ENCODE results near the gene LPAR1.
A peak's percentile ranks its signal among the peaks of the same experiment; 100 is the strongest.

The LPAR1 gene

DNA sequence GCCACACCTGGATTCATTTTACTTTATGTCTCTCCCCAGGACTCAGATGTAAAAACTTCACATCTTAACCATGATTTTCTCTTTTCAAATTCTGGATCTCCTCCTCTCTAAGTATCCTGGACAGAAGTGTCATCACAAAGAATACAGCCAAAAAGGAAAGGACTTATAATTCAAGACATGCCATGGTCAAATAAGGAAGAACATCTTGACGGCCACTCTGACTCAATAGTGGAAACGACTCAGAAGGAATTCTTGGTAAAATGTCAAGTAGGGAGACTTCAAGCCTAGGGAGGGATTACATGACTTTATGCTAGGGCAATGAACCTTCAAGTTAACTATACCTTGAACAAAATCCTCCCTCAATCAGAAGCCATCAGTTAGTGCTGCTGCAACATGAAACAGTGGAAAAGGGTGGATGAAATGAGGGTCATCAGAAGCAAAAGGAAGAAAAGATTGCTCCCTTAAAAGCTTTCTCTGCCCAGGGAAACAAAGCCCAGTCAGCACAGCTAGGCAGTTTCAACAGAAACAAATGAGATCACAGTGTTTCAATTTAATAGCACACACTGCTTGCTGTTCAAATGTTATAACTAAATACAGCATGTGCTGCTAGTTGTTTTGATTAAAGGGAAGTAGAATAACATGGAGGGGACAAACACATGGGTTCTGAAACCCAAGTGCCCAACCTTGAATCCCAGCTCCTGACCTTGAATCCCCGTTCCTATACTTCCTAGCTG lies 101.4 kb downstream of the LPAR1 start:
- intact Hi-C loops (cut with DNase I) = no loop called here
- no peak for DNase-seq

DNA sequence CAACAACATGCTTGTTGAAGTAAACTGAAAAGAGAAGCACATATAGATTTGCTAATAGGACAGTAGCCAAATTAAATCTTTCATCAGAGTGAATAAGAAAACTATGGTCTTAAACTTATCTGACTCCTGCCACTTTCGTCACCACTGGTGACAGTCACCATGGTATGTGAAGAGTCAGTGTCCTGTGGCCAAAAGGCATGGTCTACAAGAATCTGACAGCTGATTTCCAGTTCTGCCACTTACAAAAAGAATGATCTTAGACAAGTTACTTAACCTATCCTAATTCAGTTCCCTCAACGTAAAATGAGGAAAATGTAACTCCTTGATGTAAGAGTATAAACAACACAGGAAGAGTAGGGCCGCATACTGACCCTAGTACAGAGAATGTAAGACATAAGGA lies 102.0 kb downstream of the LPAR1 start:
- DNase-seq = no peak
- intact Hi-C loops (cut with DNase I) = no loop called here

GRCh38 chr9:110935829-110936228 lies 102.4 kb downstream of the LPAR1 start:
- intact Hi-C loops (cut with DNase I) = no loop called here
- no peak for DNase-seq

DNA sequence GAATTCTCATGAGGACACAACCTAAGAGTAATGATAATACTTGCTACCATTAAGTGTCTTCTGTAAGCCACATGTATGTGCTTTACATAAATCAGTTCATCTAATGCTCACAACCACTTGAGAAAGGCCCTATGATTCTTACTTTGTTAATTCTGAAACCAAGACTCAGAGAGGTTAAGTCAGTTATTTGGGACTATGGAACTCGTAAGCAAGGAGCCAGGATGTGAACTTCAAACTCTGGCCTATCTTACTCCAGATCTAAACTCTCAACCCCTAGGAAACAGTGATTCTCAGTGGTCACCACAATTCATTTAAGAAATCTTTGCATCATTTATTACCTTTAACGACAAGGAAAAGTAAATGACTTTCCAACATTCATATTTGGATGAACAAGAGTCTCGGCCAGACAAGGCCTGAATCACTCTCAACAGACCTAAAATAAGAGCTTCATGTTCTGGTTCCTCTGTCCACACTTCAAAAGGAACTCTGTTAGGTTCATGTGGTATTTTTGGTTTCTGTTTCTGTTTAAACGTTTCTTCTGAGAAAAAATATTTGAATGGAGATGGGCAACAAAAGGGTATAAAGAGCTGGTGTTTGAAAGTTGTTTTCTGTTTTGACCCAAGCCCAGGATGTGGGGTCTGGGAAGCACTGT lies 104.8 kb downstream of the LPAR1 start:
- no peak for DNase-seq
- intact Hi-C loops (cut with DNase I) = no loop called here

DNA sequence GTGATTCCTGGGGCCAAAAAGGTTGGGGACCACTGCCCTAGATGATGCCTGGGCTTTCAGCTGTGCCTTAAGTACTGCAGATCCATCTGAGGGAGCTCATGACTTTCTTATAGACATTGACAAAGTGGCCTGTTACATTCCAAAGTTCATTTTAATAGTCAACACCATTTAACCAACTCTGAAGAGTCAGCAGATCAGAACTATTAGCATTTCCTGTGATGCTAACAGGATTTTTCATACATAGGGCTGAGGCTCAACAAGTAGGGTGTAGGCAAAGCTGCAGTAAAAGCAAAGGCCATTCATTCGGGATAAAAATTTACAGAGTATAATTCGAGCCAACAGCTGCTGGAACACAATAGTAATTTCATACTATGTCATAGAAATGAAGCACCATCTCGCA lies 105.4 kb downstream of the LPAR1 start:
- intact Hi-C loops (cut with DNase I) = no loop called here
- no peak for DNase-seq

- DNase-seq = no peak
- intact Hi-C loops (cut with DNase I) = no loop called here
Observed at GRCh38 chr9:110928599-110928998, 109.7 kb downstream of the LPAR1 start.

GRCh38 chr9:110926828-110927487 lies 111.3 kb downstream of the LPAR1 start:
- DNase-seq = no peak
- intact Hi-C loops (cut with DNase I) = no loop called here

DNA sequence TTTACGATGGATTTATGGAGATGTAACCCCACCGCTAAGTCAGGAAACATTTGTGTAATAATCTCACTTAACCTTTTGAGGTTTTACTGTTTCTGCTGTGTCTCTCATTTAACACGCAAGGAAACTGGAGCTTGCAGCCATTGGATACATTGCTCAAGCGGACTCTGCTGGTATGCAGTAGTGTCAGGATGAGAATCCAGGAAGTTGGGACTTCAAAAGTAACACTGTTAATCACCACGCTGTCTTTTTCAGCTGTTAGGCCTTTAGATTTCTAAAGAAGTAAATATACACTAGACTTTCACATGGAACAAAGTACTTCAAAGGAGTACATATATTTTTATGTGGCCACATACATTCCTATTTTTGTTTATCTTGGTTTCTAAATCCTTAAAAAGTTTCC lies 114.7 kb downstream of the LPAR1 start:
- intact Hi-C loops (cut with DNase I) = no loop called here
- no peak for DNase-seq

- intact Hi-C loops (cut with DNase I) = no loop called here
- DNase-seq = no peak
Observed at GRCh38 chr9:110922145-110922544, 116.1 kb downstream of the LPAR1 start.

DNA sequence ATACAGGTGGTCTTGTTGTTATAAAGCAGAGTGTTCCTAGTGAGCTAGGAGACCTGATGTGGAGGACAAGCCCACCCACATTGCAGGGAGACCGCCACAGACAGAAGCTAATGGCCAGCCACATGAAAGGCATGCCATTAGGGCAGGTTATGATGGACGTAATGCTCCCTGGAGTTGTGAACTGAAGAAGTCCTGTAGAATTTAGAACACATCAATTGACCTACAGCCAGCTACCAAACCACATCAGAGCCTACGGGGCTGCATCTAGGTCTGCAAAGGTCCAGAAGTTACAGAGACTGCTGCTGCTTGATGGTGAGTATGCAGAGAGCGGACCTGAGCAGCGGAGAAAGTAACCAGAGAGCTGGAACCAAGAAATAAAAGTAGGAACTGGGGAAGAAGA lies 116.6 kb downstream of the LPAR1 start:
- intact Hi-C loops (cut with DNase I) = no loop called here
- DNase-seq = no peak

- DNase-seq = peak in 1 of 42 donors; percentile 20
- intact Hi-C loops (cut with DNase I) = no loop called here
Observed at GRCh38 chr9:110919609-110920008, 118.7 kb downstream of the LPAR1 start.

- DNase-seq = no peak
- intact Hi-C loops (cut with DNase I) = no loop called here
Observed at GRCh38 chr9:110919050-110919435, 119.2 kb downstream of the LPAR1 start.

- intact Hi-C loops (cut with DNase I) = no loop called here
Observed at GRCh38 chr9:110918316-110919049, 119.8 kb downstream of the LPAR1 start.

GRCh38 chr9:110916403-110916802 lies 121.9 kb downstream of the LPAR1 start:
- intact Hi-C loops (cut with DNase I) = no loop called here
- DNase-seq = no peak

More at GRCh38 chr9:110918316-110919049, 119.8 kb downstream of the LPAR1 start:
- DNase-seq = no peak

GRCh38 chr9:110912419-110913291 lies 125.6 kb downstream of the LPAR1 start:
- no peak for DNase-seq
- intact Hi-C loops (cut with DNase I) = no loop called here

DNA sequence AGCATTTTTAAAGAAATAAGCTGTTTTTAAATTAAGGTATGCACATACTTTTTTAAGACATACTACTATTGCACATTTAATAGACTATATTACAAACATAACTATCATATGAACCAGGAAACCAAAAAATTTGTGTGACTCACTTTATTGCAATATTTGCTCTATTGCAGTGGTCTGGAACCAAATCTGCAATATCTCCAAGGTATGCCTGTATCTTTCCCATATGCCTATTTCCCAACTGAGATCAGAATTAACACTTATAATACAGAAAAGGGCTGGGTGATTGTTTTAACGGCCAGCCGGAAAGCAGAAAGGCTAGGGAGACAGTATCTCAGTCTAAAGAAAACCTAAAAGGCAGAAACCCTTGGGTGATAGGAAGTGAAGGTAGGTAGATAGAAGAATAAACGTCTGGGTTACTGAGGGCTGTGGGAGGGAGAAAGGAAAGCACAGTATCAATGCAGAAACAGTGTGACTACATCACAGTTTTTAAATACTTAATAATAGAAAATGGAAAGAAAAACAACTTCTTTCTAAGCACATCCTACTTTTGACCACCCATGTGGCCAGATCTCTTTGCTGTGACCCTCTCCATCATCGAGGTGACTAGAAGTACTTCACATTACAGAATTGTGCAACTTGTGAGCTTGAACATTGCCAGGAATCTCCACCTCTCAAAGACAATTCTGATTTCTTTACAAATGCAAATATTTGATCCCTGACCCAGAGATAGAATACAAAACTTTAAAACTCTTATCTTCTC lies 126.4 kb downstream of the LPAR1 start:
- intact Hi-C loops (cut with DNase I) = no loop called here
- no peak for DNase-seq

- no peak for DNase-seq
- intact Hi-C loops (cut with DNase I) = no loop called here
Observed at GRCh38 chr9:110908894-110909293, 129.4 kb downstream of the LPAR1 start.

DNA sequence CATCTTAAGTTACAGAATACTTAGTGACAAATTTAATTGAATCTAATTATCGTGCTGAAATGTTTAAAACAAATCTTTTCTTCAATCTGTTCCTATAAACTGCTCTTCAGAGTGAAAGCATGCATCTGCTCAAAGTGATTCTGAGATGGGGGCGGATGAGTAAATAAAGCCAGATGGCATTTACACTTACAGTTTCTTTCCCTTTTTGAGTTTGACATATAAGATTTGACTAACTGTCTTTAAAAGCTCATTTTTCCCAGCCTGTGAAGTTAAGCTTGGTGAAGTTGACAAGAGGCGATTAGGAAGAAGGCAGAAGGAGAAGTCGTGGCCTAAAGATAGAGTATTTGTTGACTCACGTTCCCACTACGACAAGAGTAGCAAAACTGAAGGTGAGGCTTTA lies 137.4 kb downstream of the LPAR1 start:
- intact Hi-C loops (cut with DNase I) = no loop called here
- DNase-seq = no peak
